Measurements from ENCODE around the gene OR4D10. TPM values are rescaled to one million over a fixed set of nuclear protein-coding genes. Genes with fewer than 3 reads are reported as not detected.
"Not testable (repeated sequence)": the region's sequence is repeated elsewhere in the genome, so short reads cannot be mapped to it uniquely, and the experiment has no call there.

Gene OR4D10
- total RNA-seq, 2 donors from 2014 or later, result not detected

- H3K4me3 ChIP-seq, result no peak overlapping the region
- H3K9me3 ChIP-seq, result no peaks in the 10 kb centered on the region
- no peaks in the 10 kb centered on the region for H3K36me3 ChIP-seq (replicated peaks in 1 of 2; ENCODE audit: insufficient read depth in 1 of 2, low read depth in 2 of 2)
- no peaks in the 10 kb centered on the region for H3K4me1 ChIP-seq
- H3K27ac ChIP-seq, result no peak overlapping the region
- DNase-seq (peak; percentile 27 to 66 (median 35)), ATAC-seq (no peak)
- TF ChIP-seq, protein P1, sequence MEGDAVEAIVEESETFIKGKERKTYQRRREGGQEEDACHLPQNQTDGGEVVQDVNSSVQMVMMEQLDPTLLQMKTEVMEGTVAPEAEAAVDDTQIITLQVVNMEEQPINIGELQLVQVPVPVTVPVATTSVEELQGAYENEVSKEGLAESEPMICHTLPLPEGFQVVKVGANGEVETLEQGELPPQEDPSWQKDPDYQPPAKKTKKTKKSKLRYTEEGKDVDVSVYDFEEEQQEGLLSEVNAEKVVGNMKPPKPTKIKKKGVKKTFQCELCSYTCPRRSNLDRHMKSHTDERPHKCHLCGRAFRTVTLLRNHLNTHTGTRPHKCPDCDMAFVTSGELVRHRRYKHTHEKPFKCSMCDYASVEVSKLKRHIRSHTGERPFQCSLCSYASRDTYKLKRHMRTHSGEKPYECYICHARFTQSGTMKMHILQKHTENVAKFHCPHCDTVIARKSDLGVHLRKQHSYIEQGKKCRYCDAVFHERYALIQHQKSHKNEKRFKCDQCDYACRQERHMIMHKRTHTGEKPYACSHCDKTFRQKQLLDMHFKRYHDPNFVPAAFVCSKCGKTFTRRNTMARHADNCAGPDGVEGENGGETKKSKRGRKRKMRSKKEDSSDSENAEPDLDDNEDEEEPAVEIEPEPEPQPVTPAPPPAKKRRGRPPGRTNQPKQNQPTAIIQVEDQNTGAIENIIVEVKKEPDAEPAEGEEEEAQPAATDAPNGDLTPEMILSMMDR (IDR thresholded peaks at IDR 0.05), result peak; percentile 58 to 90 (median 82)
- no peak for TF ChIP-seq POLR2A (IDR thresholded peaks at IDR 0.05)
- intact Hi-C loops (cut with DNase I), result loop anchor here (10.0 kb wide), 1 partner anchor 165 kb away; no protein-coding TSS in a partner anchor
- 58 to 60% methylated on average over 4 of the region's 4 CpGs for WGBS, 2 donors
- H3K27me3 ChIP-seq, result no peaks in the 10 kb centered on the region
Observed at GRCh38 chr11:59429924-59430516, 43.1 kb upstream of the OR4D10 start.

- no peak within 1 kb of the TSS for H3K4me3 ChIP-seq
Observed at GRCh38 chr11:59436169-59436568, 36.9 kb upstream of the OR4D10 start, which contains the start of gene OR5A1. OR5A1 (plus strand) TSS chr11:59436469; CDS start chr11:59443169, 6,700 bp downstream.

DNA sequence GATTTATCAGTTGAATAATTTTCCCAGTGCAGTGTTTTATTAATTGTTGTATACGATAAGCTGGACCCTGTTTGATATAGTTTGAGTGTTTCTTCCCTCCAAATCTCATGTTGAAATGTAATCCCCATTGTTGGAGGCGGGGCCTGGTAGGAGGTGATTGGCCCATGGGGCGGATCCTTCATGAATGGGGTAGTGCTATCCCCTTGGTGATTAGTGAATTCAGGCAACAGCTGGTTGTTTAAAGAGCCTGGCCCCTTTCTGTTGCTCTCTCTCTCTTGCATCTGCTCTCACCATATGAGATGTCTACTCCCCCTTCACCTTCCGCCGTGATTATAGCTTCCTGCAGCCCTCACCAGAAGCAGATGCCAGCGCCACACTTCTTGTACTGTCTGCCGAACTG is 35.3 kb upstream of the OR4D10 start:
- Histone ChIP-seq H3K4me1 (no peaks in the 10 kb centered on the region), H3K36me3 (replicated peaks in 1 of 2; ENCODE audit: insufficient read depth in 1 of 2, low read depth in 2 of 2) (no peaks in the 10 kb centered on the region), H3K27me3 (no peaks in the 10 kb centered on the region), H3K9me3 (no peaks in the 10 kb centered on the region), H3K4me3 (no peak overlapping the region), H3K27ac (no peak overlapping the region)
- WGBS, 2 donors, result 85 to 86% methylated on average over 7 of the region's 7 CpGs
- DNase-seq, result no peak
- intact Hi-C loops (cut with DNase I), result loop anchor here (10.0 kb wide), 1 partner anchor 173 kb away; no protein-coding TSS in a partner anchor
- ATAC-seq, result no peak
- no peak for TF ChIP-seq POLR2A (IDR thresholded peaks at IDR 0.05)
- TF ChIP-seq, protein P1 (IDR thresholded peaks at IDR 0.05), result no peak

More at GRCh38 chr11:59436169-59436568, 36.9 kb upstream of the OR4D10 start, which contains the start of gene OR5A1:
- Histone ChIP-seq H3K36me3 (replicated peaks in 1 of 2; ENCODE audit: insufficient read depth in 1 of 2, low read depth in 2 of 2) (no peaks in the 10 kb centered on the region), H3K27ac (no peak within 1 kb of the TSS), H3K9me3 (no peaks in the 10 kb centered on the region), H3K27me3 (no peaks in the 10 kb centered on the region), H3K4me1 (no peaks in the 10 kb centered on the region)
- ATAC-seq, result no peak
- TF ChIP-seq, protein P1 (IDR thresholded peaks at IDR 0.05), result no peak
- no peak for TF ChIP-seq POLR2A (IDR thresholded peaks at IDR 0.05)
- no peak for DNase-seq
- intact Hi-C loops (cut with DNase I), result loop anchor here (10.0 kb wide), 1 partner anchor 171 kb away; no protein-coding TSS in a partner anchor
- WGBS, 2 donors, result 67 to 68% methylated on average over 3 of the region's 3 CpGs

GRCh38 chr11:59445624-59446023 is 27.5 kb upstream of the OR4D10 start:
- H3K4me1 ChIP-seq; H3K27ac ChIP-seq; ATAC-seq; DNase-seq; H3K36me3 ChIP-seq (replicated peaks in 1 of 2; ENCODE audit: insufficient read depth in 1 of 2, low read depth in 2 of 2); H3K27me3 ChIP-seq; intact Hi-C loops (cut with DNase I); H3K9me3 ChIP-seq; H3K4me3 ChIP-seq: not testable (repeated sequence)
- 76 to 82% methylated on average over 1 of the region's 1 CpG for WGBS, 2 donors

GRCh38 chr11:59448484-59448883 is 24.6 kb upstream of the OR4D10 start:
- no peaks in the 10 kb centered on the region for H3K27me3 ChIP-seq
- H3K4me1 ChIP-seq, result no peaks in the 10 kb centered on the region
- intact Hi-C loops (cut with DNase I), result no loop called here
- ATAC-seq (no peak), DNase-seq (no peak)
- no peak overlapping the region for H3K27ac ChIP-seq
- H3K9me3 ChIP-seq, result no peaks in the 10 kb centered on the region
- TF ChIP-seq, protein P1 (IDR thresholded peaks at IDR 0.05), result no peak
- no peak for TF ChIP-seq POLR2A (IDR thresholded peaks at IDR 0.05)
- WGBS, 2 donors, result 58 to 69% methylated on average over 2 of the region's 2 CpGs
- no peak overlapping the region for H3K4me3 ChIP-seq
- no peaks in the 10 kb centered on the region for H3K36me3 ChIP-seq (replicated peaks in 1 of 2; ENCODE audit: insufficient read depth in 1 of 2, low read depth in 2 of 2)
